ENCODE measurements around the gene SPHK2. TPM values are rescaled to one million over a fixed set of nuclear protein-coding genes. Genes with fewer than 3 reads are reported as not detected.

SPHK2 gene
- total RNA-seq, 4 donors from 2014 or later = 7.2 to 17.9 (median 13.7) TPM

- no peak for TF ChIP-seq POLR2AphosphoS5 (IDR thresholded peaks at IDR 0.05)
- TF ChIP-seq, protein P1, sequence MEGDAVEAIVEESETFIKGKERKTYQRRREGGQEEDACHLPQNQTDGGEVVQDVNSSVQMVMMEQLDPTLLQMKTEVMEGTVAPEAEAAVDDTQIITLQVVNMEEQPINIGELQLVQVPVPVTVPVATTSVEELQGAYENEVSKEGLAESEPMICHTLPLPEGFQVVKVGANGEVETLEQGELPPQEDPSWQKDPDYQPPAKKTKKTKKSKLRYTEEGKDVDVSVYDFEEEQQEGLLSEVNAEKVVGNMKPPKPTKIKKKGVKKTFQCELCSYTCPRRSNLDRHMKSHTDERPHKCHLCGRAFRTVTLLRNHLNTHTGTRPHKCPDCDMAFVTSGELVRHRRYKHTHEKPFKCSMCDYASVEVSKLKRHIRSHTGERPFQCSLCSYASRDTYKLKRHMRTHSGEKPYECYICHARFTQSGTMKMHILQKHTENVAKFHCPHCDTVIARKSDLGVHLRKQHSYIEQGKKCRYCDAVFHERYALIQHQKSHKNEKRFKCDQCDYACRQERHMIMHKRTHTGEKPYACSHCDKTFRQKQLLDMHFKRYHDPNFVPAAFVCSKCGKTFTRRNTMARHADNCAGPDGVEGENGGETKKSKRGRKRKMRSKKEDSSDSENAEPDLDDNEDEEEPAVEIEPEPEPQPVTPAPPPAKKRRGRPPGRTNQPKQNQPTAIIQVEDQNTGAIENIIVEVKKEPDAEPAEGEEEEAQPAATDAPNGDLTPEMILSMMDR (IDR thresholded peaks at IDR 0.05) = no peak
- TF ChIP-seq POLR2A (IDR thresholded peaks at IDR 0.05) = no peak
- TF ChIP-seq EP300 (IDR thresholded peaks at IDR 0.05) = no peak
- Histone ChIP-seq H3K9me3 (no peaks in the 10 kb centered on the region), H3K4me1 (peaks cover 0 to 10% (median 6%) of the 10 kb centered on the region in 3 donors), H3K36me3 (no peaks in the 10 kb centered on the region), H3K4me3 (no peak overlapping the region), H3K27ac (no peak overlapping the region), H3K27me3 (no peaks in the 10 kb centered on the region)
- no peak for ATAC-seq
- WGBS, 2 donors (ENCODE audit: low coverage in 1 of 2) = 67 to 75% methylated on average over 2 to 13 of the region's 21 CpGs
Observed at GRCh38 chr19:48670699-48671445, 51.6 kb downstream of the SPHK2 start.

DNA sequence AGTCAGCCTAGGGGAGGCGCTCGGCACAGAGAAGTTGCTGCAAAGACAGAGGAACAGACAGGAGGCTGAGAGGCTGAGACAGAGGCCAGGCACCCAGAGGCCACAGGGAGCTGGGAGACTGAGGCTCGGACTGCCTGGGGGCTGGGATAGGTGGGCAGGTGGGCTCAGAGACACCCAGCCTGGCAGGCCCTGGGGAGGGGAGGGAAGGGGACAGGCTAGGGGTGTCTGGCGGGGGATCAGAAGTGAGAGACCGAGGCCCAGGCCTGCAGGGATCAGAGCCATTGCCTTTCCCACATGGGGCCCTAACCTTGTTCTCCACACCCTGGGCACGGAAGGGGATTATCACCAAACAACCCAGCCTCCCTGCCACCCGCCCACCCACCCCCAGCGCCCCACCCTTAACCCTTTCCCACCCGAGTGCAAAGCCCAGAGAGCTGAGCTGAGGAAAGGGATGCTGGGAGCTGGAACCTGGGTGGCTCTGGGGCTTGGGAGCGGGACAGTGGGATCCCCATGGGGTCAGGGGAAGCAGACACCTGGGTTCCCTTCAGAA, 52.2 kb downstream of the SPHK2 start:
- Histone ChIP-seq H3K4me3 (no peak overlapping the region), H3K9me3 (no peaks in the 10 kb centered on the region), H3K4me1 (peaks cover 0 to 11% (median 6%) of the 10 kb centered on the region in 3 donors), H3K36me3 (no peaks in the 10 kb centered on the region), H3K27me3 (no peaks in the 10 kb centered on the region), H3K27ac (no peak overlapping the region)
- 45 to 79% methylated on average over 2 to 6 of the region's 10 CpGs for WGBS, 2 donors (ENCODE audit: low coverage in 1 of 2)
- TF ChIP-seq, protein P1 (IDR thresholded peaks at IDR 0.05) = no peak
- TF ChIP-seq EP300 (IDR thresholded peaks at IDR 0.05) = no peak
- no peak for TF ChIP-seq POLR2AphosphoS5 (IDR thresholded peaks at IDR 0.05)
- no peak for TF ChIP-seq POLR2A (IDR thresholded peaks at IDR 0.05)
- no peak for ATAC-seq

- TF ChIP-seq POLR2A (IDR thresholded peaks at IDR 0.05) = no peak
- no peak for TF ChIP-seq POLR2AphosphoS5 (IDR thresholded peaks at IDR 0.05)
- no peak for ATAC-seq
- 42% methylated on average over 2 of the region's 25 CpGs; no CpG with 5 or more reads in 1 of the 2 donors for WGBS, 2 donors (ENCODE audit: low coverage in 1 of 2)
- Histone ChIP-seq H3K36me3 (no peaks in the 10 kb centered on the region), H3K27me3 (no peaks in the 10 kb centered on the region), H3K4me3 (no peak within 1 kb of the TSS), H3K4me1 (peaks cover 0 to 11% (median 6%) of the 10 kb centered on the region in 3 donors), H3K27ac (no peak within 1 kb of the TSS), H3K9me3 (no peaks in the 10 kb centered on the region)
Observed at GRCh38 chr19:48672994-48673393, 53.7 kb downstream of the SPHK2 start, which contains the start of gene NTN5. Gene NTN5, minus strand, starts transcription at chr19:48673017. Its CDS starts 2,031 bp downstream, at chr19:48670986.

DNA sequence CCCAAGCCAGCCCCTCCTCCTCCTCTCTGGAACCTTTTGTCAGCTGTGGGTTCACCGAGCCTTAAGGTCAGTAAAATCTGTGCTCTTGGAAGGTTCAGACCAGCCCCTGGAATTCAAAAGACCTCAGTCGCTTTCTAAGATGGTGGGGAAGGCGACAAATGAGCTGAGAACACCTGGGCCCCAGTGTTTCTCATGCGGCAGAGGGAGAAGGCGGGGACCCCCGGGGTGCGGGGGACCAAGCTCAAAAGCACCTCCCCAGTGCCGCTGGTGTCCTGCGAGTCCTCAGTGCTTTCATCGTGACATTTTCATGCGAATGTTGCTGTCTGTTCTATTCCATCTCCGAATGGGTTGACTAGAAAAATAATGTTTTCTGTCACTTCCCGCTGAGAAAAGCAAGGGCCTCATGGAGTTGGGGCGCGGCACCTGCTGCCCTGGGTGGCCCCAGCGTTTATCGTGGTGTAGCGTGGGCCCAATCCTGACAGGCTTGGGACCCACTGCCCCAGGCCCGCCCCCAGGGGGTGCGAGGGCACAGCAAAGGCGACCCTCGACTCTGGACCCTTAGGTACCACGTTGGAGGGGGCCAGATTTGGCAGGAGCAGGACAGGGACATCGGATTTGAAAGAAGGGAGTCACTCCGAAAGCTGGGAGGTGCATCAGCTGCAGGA, 54.3 kb downstream of the SPHK2 start:
- no peak for ATAC-seq
- H3K4me1 ChIP-seq = peaks cover 0 to 11% (median 6%) of the 10 kb centered on the region in 3 donors
- no peaks in the 10 kb centered on the region for H3K27me3 ChIP-seq
- H3K4me3 ChIP-seq = no peak overlapping the region
- WGBS, 2 donors (ENCODE audit: low coverage in 1 of 2) = 10 to 77% methylated on average over 2 to 4 of the region's 25 CpGs
- TF ChIP-seq POLR2A (IDR thresholded peaks at IDR 0.05) = no peak
- no peak for TF ChIP-seq EP300 (IDR thresholded peaks at IDR 0.05)
- TF ChIP-seq, protein P1 (IDR thresholded peaks at IDR 0.05) = no peak
- no peak for TF ChIP-seq POLR2AphosphoS5 (IDR thresholded peaks at IDR 0.05)
- no peaks in the 10 kb centered on the region for H3K36me3 ChIP-seq
- H3K27ac ChIP-seq = no peak overlapping the region
- no peaks in the 10 kb centered on the region for H3K9me3 ChIP-seq

DNA sequence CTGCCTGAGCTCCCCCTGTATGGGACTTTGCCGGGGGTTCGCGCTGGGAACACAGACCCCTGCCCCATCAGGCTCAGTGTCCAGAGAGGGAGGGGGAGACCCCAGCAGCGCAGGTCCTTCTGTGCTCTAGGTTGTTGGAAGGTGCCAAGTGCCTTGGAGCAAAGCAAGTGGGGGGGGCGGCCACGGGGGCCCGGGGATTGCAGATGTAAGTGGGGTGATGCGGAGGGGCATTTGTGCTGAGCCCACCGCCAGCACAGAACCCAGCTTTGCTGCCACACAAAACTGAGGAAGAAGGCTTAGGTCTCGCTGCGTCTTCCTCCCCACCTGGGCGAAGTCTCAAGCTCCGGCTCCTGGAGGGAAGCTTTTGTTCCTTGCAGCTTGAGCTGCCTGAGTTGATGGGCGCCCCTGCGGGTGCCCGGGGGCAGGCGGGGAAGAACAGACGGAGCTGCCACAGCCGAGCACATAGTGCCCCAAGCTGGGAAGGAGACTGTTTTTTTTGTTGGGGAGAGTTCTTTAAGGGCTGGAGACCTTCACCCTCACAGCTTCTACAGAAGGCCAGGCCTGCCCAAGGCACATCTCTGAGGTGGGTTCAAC, 55.0 kb downstream of the SPHK2 start:
- no peak for ATAC-seq
- Histone ChIP-seq H3K27me3 (no peaks in the 10 kb centered on the region), H3K4me1 (peaks cover 0 to 11% (median 6%) of the 10 kb centered on the region in 3 donors), H3K4me3 (no peak overlapping the region), H3K27ac (no peak overlapping the region), H3K9me3 (no peaks in the 10 kb centered on the region), H3K36me3 (no peaks in the 10 kb centered on the region)
- TF ChIP-seq EP300 (IDR thresholded peaks at IDR 0.05) (no peak), POLR2AphosphoS5 (IDR thresholded peaks at IDR 0.05) (no peak), POLR2A (IDR thresholded peaks at IDR 0.05) (no peak)
- TF ChIP-seq, protein P1 (IDR thresholded peaks at IDR 0.05) = no peak
- no CpG with 5 or more reads among the region's 19 CpGs for WGBS, 2 donors (ENCODE audit: low coverage in 1 of 2)

All from gastroesophageal sphincter (tissue), 4 donors.